Heart left ventricle (tissue), 16 donors: ENCODE data around the gene TTLL5. TPM values are rescaled to one million over a fixed set of nuclear protein-coding genes. Genes with fewer than 3 reads are reported as not detected.
A peak's percentile ranks its signal among the peaks of the same experiment; 100 is the strongest.

ENCODE experiments used
- ATAC-seq, 4 donors: fragments of 200-7000 bp; cut with Tn5 transposase; one replicate each; pipeline ENCODE4 v1.9.1; 2020 to 2022; ENCODE audit warnings: moderate library complexity in 4 of 4, mild to moderate bottlenecking in 3 of 4, moderate number of reproducible peaks in 1 of 4
- DNase-seq, 5 donors: peaks; one replicate each; pipeline ENCODE4 v3.0.0-alpha.2; 2020
- H3K27ac ChIP-seq, 12 donors: fragments of 200-600 bp; sonication (generic) in 4 of 12; one replicate each; pipeline versions ENCODE4 v1.5.0 to v1.8.0; 2016 to 2022; ENCODE audit warnings: mild to moderate bottlenecking in 2 of 12
- H3K27me3 ChIP-seq, 9 donors: fragments of 200-600 bp; sonication (generic) in 2 of 9; one replicate each; pipeline versions ENCODE4 v1.5.1 to v1.8.0; 2016 to 2022; ENCODE audit warnings: mild to moderate bottlenecking in 3 of 9
- H3K36me3 ChIP-seq, 9 donors: fragments of 200-600 bp; sonication (generic) in 2 of 9; one replicate each; pipeline versions ENCODE4 v1.5.0 to v1.8.0; 2018 to 2022; ENCODE audit warnings: mild to moderate bottlenecking in 2 of 9
- H3K4me1 ChIP-seq, 12 donors: fragments of 200-600 bp; sonication (generic) in 4 of 12; one replicate each; pipeline versions ENCODE4 v1.5.0 to v1.8.0; 2016 to 2022; ENCODE audit warnings: mild to moderate bottlenecking in 3 of 12
- H3K4me3 ChIP-seq, 12 donors: fragments of 200-600 bp; sonication (generic) in 4 of 12; one replicate each; pipeline versions ENCODE4 v1.5.0 to v1.8.0; 2017 to 2022; ENCODE audit warnings: mild to moderate bottlenecking in 9 of 12, moderate library complexity in 4 of 12
- H3K9me3 ChIP-seq, 12 donors: fragments of 200-600 bp; sonication (generic) in 4 of 12; one replicate each; pipeline versions ENCODE4 v1.5.0 to v1.8.0; 2016 to 2022; ENCODE audit warnings: mild to moderate bottlenecking in 1 of 12
- CTCF ChIP-seq, 12 donors: fragments of 200-600 bp; sonication (generic) in 4 of 12; IDR thresholded peaks; one replicate each; pipeline versions ENCODE4 v1.5.0 to v1.8.0; 2018 to 2022; ENCODE audit warnings: antibody characterized with exemption in 12 of 12, mild to moderate bottlenecking in 5 of 12
- POLR2A ChIP-seq, 2 donors: fragments of 450-650 bp; IDR thresholded peaks; one replicate each; pipeline ENCODE4 v1.6.1; 2017; ENCODE audit warnings: antibody characterized with exemption in 2 of 2, mild to moderate bottlenecking in 2 of 2, moderate library complexity in 2 of 2
- WGBS, 4 donors: extraction: QIAGEN DNeasy Blood & Tissue Kit in 2 of 4; methylation state at CpG; one replicate each; pipeline versions ENCODE4 v1.1.5 to v1.1.7; 2013 to 2018; 5-methylcytosine and 5-hydroxymethylcytosine counted together
- intact Hi-C, 10 donors: fragments of 100-400 bp; cut with DNase I; formaldehyde crosslinking; loops; one replicate each; pipeline versions ENCODE4 v1.11.1 to v1.14.2; 2022
- polyA plus RNA-seq, 2 donors: library from polyadenylated mRNA; stranded (reverse); fragments of 200-250 nt; gene quantifications; one replicate each; pipeline ENCODE4 v1.2.3, GENCODE V29; 2013
- total RNA-seq, 9 donors: library from RNA; depleted of rRNA in 2 of 9; stranded (reverse); fragments of >200 nt in 2 of 9; fragmentation: NEBNext Ultra II Directional in 3 of 9; extraction: Animal tissue kit (Norgen Biotek cat#: 25700) in 3 of 9; gene quantifications; one replicate each; pipeline versions ENCODE4 v1.1.0 to v1.2.4, GENCODE V29; 2016 to 2023
- donor health status: ischemic (EF 13 %, LVEDD 7.1; RV severe dilation, severe dysfunction).
- donor health status: healthy with polysubstance abuse.
- donor health status: DM: no; HTN: yes; CAD: no.
- donor health status: DM: no; HTN: no; CAD: no.
- donor health status: ischemic (EF 25% LVEDD 6.9; RV normal size, moderate dysfunction).
- donor health status: ischemic (EF 25% LVEDD 5.7; RV mildly dilated, moderate dysfunction).
- donor health status: healthy.
- donor health status: DM: yes; HTN: yes; CAD: no.
- donor health status: ischemic (EF 35%, LVEDD 5.7; RV mildly dilated, moderate dysfunction).
- donor health status: nonischemic (EF 11% LVEDD 7.7; RV severe dilation, severe dysfunction).
- donor health status: DM: yes; HTN: yes; CAD: no.
- donor health status: PGD.
- donor health status: ischemic (EF 29% LVEDD 5.4; RV normal size, mild dysfunction).
- donor health status: nonischemic (EF 23%, LVEDD 6.1; RV moderate dilation, normal function).

The TTLL5 gene
- total and polyA plus RNA-seq, 11 donors, result 6.2 to 24.6 (median 15.8) TPM

GRCh38 chr14:75781096-75781495 is 120.0 kb downstream of the TTLL5 start:
- DNase-seq (no peak), ATAC-seq (no peak)
- intact Hi-C loops, result no loop called here
- H3K36me3 ChIP-seq, result peaks cover 0 to 60% (median 33%) of the 10 kb centered on the region in 9 donors
- TF ChIP-seq CTCF (IDR thresholded peaks at IDR 0.05), result no peak
- no peak for TF ChIP-seq POLR2A (IDR thresholded peaks at IDR 0.05)
- H3K4me1 ChIP-seq, result peaks cover 0 to 8% (median 0%) of the 10 kb centered on the region in 12 donors
- H3K27ac ChIP-seq, result no peak overlapping the region
- WGBS, 4 donors, result 93 to 97% (median 94%) methylated on average over 7 of the region's 7 CpGs
- no peak overlapping the region for H3K4me3 ChIP-seq
- no peaks in the 10 kb centered on the region for H3K27me3 ChIP-seq
- peaks cover 0 to 3% (median 0%) of the 10 kb centered on the region in 12 donors for H3K9me3 ChIP-seq

DNA sequence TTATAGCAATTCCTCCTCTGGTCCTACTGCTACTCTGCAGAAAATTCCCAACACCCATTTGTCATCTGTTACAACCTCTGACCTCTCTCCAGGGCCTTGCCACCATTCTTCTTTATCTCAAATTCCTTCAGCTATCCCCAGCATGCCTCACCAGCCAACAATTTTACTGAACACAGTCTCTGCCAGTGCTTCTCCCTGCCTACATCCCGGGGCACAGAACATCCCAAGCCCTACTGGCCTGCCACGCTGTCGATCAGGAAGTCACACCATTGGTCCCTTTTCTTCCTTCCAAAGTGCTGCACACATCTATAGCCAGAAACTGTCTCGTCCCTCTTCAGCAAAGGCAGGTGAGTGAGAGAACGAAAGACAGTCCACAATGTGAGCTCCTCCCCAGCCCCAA is 122.1 kb downstream of the TTLL5 start:
- intact Hi-C loops, result no loop called here
- Histone ChIP-seq H3K27ac (peak overlapping the region in 4 of 12 donors; percentile 11 to 54 (median 24)), H3K4me3 (no peak overlapping the region), H3K4me1 (peaks cover 0 to 5% (median 0%) of the 10 kb centered on the region in 12 donors), H3K36me3 (peaks cover 0 to 47% (median 22%) of the 10 kb centered on the region in 9 donors), H3K9me3 (peaks cover 0 to 5% (median 0%) of the 10 kb centered on the region in 12 donors), H3K27me3 (no peaks in the 10 kb centered on the region)
- DNase-seq, result peak in 4 of 5 donors; percentile 31 to 49 (median 42)
- TF ChIP-seq CTCF (IDR thresholded peaks at IDR 0.05), result no peak
- no peak for TF ChIP-seq POLR2A (IDR thresholded peaks at IDR 0.05)
- 51 to 77% (median 60%) methylated on average over 5 of the region's 5 CpGs for WGBS, 4 donors
- peak; percentile 74 to 97 (median 92) for ATAC-seq

- WGBS, 4 donors, result 63 to 71% (median 64%) methylated on average over 3 of the region's 3 CpGs
- no peak for TF ChIP-seq CTCF (IDR thresholded peaks at IDR 0.05)
- no peak for TF ChIP-seq POLR2A (IDR thresholded peaks at IDR 0.05)
- DNase-seq, result no peak
- Histone ChIP-seq H3K4me1 (peaks cover 0 to 5% (median 0%) of the 10 kb centered on the region in 12 donors), H3K9me3 (peaks cover 0 to 11% (median 0%) of the 10 kb centered on the region in 12 donors), H3K27me3 (no peaks in the 10 kb centered on the region), H3K4me3 (no peak overlapping the region), H3K36me3 (peaks cover 0 to 47% (median 27%) of the 10 kb centered on the region in 9 donors), H3K27ac (peak overlapping the region in 2 of 12 donors; percentile 29 to 54)
- intact Hi-C loops, result no loop called here
- no peak for ATAC-seq
Measured at GRCh38 chr14:75783602-75784313, 122.7 kb downstream of the TTLL5 start.

- ATAC-seq (no peak), DNase-seq (no peak)
- TF ChIP-seq CTCF (IDR thresholded peaks at IDR 0.05), result no peak
- TF ChIP-seq POLR2A (IDR thresholded peaks at IDR 0.05), result no peak
- Histone ChIP-seq H3K4me1 (peaks cover 0 to 5% (median 0%) of the 10 kb centered on the region in 12 donors), H3K27me3 (no peaks in the 10 kb centered on the region), H3K36me3 (peaks cover 0 to 47% (median 27%) of the 10 kb centered on the region in 9 donors), H3K27ac (no peak overlapping the region), H3K4me3 (no peak overlapping the region), H3K9me3 (peaks cover 0 to 15% (median 0%) of the 10 kb centered on the region in 12 donors)
- WGBS, 4 donors, result 97 to 99% (median 98%) methylated on average over 3 of the region's 3 CpGs
- intact Hi-C loops, result no loop called here
Measured at GRCh38 chr14:75784314-75784686, 123.3 kb downstream of the TTLL5 start.
